IMR-90 (cell line): Measurements from ENCODE around the gene SPRED2. TPM values are rescaled to one million over a fixed set of nuclear protein-coding genes. Genes with fewer than 3 reads are reported as not detected.

Experiments used
- ATAC-seq: fragments of 200-7000 bp; cut with Tn5 transposase; 2 replicates; pipeline ENCODE4 v1.9.1; 2020; ENCODE audit warnings: low read depth, mild to moderate bottlenecking, moderate library complexity
- BruUV-seq: library from RNA; stranded (reverse); fragments of 400-500 nt; replicated peaks from 2 replicates; lab custom pipeline; 2021; lab: Mats Ljungman, UMichigan
- CTCF ChIA-PET: fragments of 300-600 bp; formaldehyde crosslinking; extraction: SDS; loops from one replicate; lab custom pipeline; 2021; ENCODE audit warnings: antibody characterized with exemption; lab: Yijun Ruan, JAX
- POLR2A ChIA-PET: fragments of 300-600 bp; sonication (Branson Sonifier 250); formaldehyde crosslinking; loops from one replicate; lab custom pipeline; 2022; ENCODE audit warnings: antibody characterized with exemption; ENCODE audit not compliant: unreplicated experiment; lab: Charles Lee
- DNase-seq: peaks from one replicate; pipeline ENCODE4 v3.0.0; 2013
- H2AFZ ChIP-seq: replicated peaks from 2 replicates; pipeline ENCODE3; 2013; ENCODE audit warnings: low read length, mild to moderate bottlenecking; ENCODE audit not compliant: poor library complexity
- H2AK5ac ChIP-seq: 2 replicates; pipeline ENCODE4 v1.6.1; 2013; ENCODE audit warnings: low read depth, low read length, inconsistent platforms
- H2AK9ac ChIP-seq: replicated peaks from 2 replicates; pipeline ENCODE3; 2013; ENCODE audit warnings: mild to moderate bottlenecking, low read depth, low read length, moderate library complexity; ENCODE audit not compliant: poor library complexity
- H2BK120ac ChIP-seq: 2 replicates; pipeline ENCODE4 v1.6.1; 2013; ENCODE audit warnings: low read depth, low read length, inconsistent platforms
- H2BK15ac ChIP-seq: 3 replicates; pipeline ENCODE4 v1.6.1; 2013; ENCODE audit warnings: low read depth, low read length, inconsistent platforms
- H2BK20ac ChIP-seq: 2 replicates; pipeline ENCODE4 v1.6.1; 2013; ENCODE audit warnings: low read depth, mild to moderate bottlenecking, inconsistent platforms, low read length, moderate library complexity
- H2BK5ac ChIP-seq: 2 replicates; pipeline ENCODE4 v1.6.1; 2013; ENCODE audit warnings: mild to moderate bottlenecking, low read depth, low read length, inconsistent platforms; ENCODE audit not compliant: poor library complexity, severe bottlenecking
- H3K14ac ChIP-seq: replicated peaks from 2 replicates; pipeline ENCODE4 v1.6.1; 2013; ENCODE audit warnings: low read depth, low read length, inconsistent platforms
- H3K18ac ChIP-seq: 2 replicates; pipeline ENCODE4 v1.6.1; 2013; ENCODE audit warnings: low read depth, low read length, control low read depth
- H3K23ac ChIP-seq: 2 replicates; pipeline ENCODE4 v1.6.1; 2013; ENCODE audit warnings: low read depth, low read length, inconsistent platforms
- H3K27ac ChIP-seq: 2 replicates; pipeline ENCODE4 v1.5.1; 2013; ENCODE audit warnings: mild to moderate bottlenecking, control low read depth, low read length; ENCODE audit not compliant: insufficient read depth
- H3K27me3 ChIP-seq: 2 replicates; pipeline ENCODE4 v1.6.1; 2013; ENCODE audit warnings: low read length; ENCODE audit not compliant: control insufficient read depth, insufficient read depth
- H3K36me3 ChIP-seq: 2 replicates; pipeline ENCODE4 v1.6.1; 2013; ENCODE audit warnings: low read length, mixed read lengths; ENCODE audit not compliant: control insufficient read depth, insufficient read depth
- H3K4ac ChIP-seq: 2 replicates; pipeline ENCODE4 v1.6.1; 2013; ENCODE audit warnings: low read depth, low read length, inconsistent platforms
- H3K4me1 ChIP-seq: 2 replicates; pipeline ENCODE4 v1.6.1; 2013; ENCODE audit warnings: low read length, mixed read lengths; ENCODE audit not compliant: control insufficient read depth, insufficient read depth
- H3K4me2 ChIP-seq: 2 replicates; pipeline ENCODE4 v1.6.1; 2013; ENCODE audit warnings: low read depth, mild to moderate bottlenecking, control low read depth, low read length, moderate library complexity
- H3K4me3 ChIP-seq: 2 replicates; pipeline ENCODE4 v1.5.1; 2013; ENCODE audit warnings: low read depth, mild to moderate bottlenecking, control low read depth, low read length, moderate library complexity; ENCODE audit not compliant: insufficient read depth
- H3K56ac ChIP-seq: 2 replicates; pipeline ENCODE4 v1.6.1; 2013; ENCODE audit warnings: low read length, inconsistent platforms; ENCODE audit not compliant: insufficient read depth; ENCODE audit errors: extremely low read depth
- H3K79me1 ChIP-seq, 2 experiments: 2 replicates each; pipeline ENCODE4 v1.6.1; 2013; ENCODE audit warnings: low read length in 2 of 2, inconsistent platforms in 1 of 2, low read depth in 1 of 2
- H3K9ac ChIP-seq: 2 replicates; pipeline ENCODE4 v1.6.1; 2013; ENCODE audit warnings: low read depth, low read length, control low read depth
- H3K9me1 ChIP-seq: 2 replicates; pipeline ENCODE4 v1.6.1; 2013; ENCODE audit warnings: low read length, inconsistent platforms; ENCODE audit not compliant: insufficient read depth
- H3K9me3 ChIP-seq: 2 replicates; pipeline ENCODE4 v1.6.1; 2013; ENCODE audit warnings: low read length; ENCODE audit not compliant: control insufficient read depth, insufficient read depth
- H4K20me1 ChIP-seq: 2 replicates; pipeline ENCODE4 v1.6.1; 2013; ENCODE audit warnings: low read length, inconsistent platforms; ENCODE audit not compliant: insufficient read depth
- H4K5ac ChIP-seq: 2 replicates; pipeline ENCODE4 v1.6.1; 2013; ENCODE audit warnings: mild to moderate bottlenecking, low read depth, low read length, control low read depth
- H4K8ac ChIP-seq, 2 experiments: 2 replicates each; pipeline ENCODE4 v1.6.1; 2013; ENCODE audit warnings: low read depth in 2 of 2, low read length in 2 of 2, control low read depth in 1 of 2, inconsistent platforms in 1 of 2
- H4K91ac ChIP-seq: 2 replicates; pipeline ENCODE4 v1.6.1; 2013; ENCODE audit warnings: low read depth, low read length, inconsistent platforms; ENCODE audit not compliant: insufficient read depth
- BHLHE40 ChIP-seq: fragments of 150-350 bp; IDR thresholded peaks from 2 replicates; pipeline ENCODE4 v1.6.1; 2016; ENCODE audit warnings: mild to moderate bottlenecking, low read depth, low read length
- CEBPB ChIP-seq: IDR thresholded peaks from 2 replicates; pipeline ENCODE4 v1.6.1; 2012; ENCODE audit warnings: low read depth, low read length, improper control_type of control experiment
- CHD1 ChIP-seq: IDR thresholded peaks from 2 replicates; pipeline ENCODE4 v1.6.1; 2012; ENCODE audit warnings: low read depth, low read length, improper control_type of control experiment
- CTCF ChIP-seq: conservative IDR thresholded peaks from 2 replicates; pipeline ENCODE4 v1.5.1; 2012; ENCODE audit warnings: mild to moderate bottlenecking, low read depth, low read length, improper control_type of control experiment
- FOS ChIP-seq: fragments of 150-350 bp; IDR thresholded peaks from 2 replicates; pipeline ENCODE4 v1.6.1; 2016; ENCODE audit warnings: low read depth, low read length
- MAZ ChIP-seq: IDR thresholded peaks from 2 replicates; pipeline ENCODE4 v1.6.1; 2012; ENCODE audit warnings: low read depth, mild to moderate bottlenecking, low read length, improper control_type of control experiment, moderate library complexity, borderline replicate concordance
- MXI1 ChIP-seq: IDR thresholded peaks from 2 replicates; pipeline ENCODE4 v1.6.1; 2012; ENCODE audit warnings: low read depth, mild to moderate bottlenecking, low read length, moderate library complexity, borderline replicate concordance
- NFE2L2 ChIP-seq: fragments of 150-350 bp; IDR thresholded peaks from 2 replicates; pipeline ENCODE4 v1.6.1; 2016; ENCODE audit warnings: low read depth, mild to moderate bottlenecking, low read length
- POLR2A ChIP-seq: IDR thresholded peaks from 2 replicates; pipeline ENCODE4 v1.6.1; 2012; ENCODE audit warnings: mild to moderate bottlenecking, low read depth, low read length
- RAD21 ChIP-seq: IDR thresholded peaks from 2 replicates; pipeline ENCODE4 v1.6.1; 2012; ENCODE audit warnings: low read length, improper control_type of control experiment
- RCOR1 ChIP-seq: IDR thresholded peaks from 2 replicates; pipeline ENCODE4 v1.6.1; 2012; ENCODE audit warnings: mild to moderate bottlenecking, low read length, improper control_type of control experiment; ENCODE audit not compliant: insufficient replicate concordance
- RFX5 ChIP-seq: IDR thresholded peaks from 2 replicates; pipeline ENCODE4 v1.8.0; 2012; ENCODE audit warnings: low read depth, mild to moderate bottlenecking, low read length, moderate library complexity
- SMC3 ChIP-seq: fragments of 150-350 bp; IDR thresholded peaks from 2 replicates; pipeline ENCODE4 v1.6.1; 2016; ENCODE audit warnings: low read depth, mild to moderate bottlenecking, antibody characterized with exemption, low read length, moderate library complexity
- USF2 ChIP-seq: fragments of 150-350 bp; IDR thresholded peaks from 2 replicates; pipeline ENCODE4 v1.6.1; 2017; ENCODE audit warnings: mild to moderate bottlenecking, antibody characterized with exemption, low read length, low read depth
- WGBS, 2 experiments: methylation state at CpG; one replicate each; pipeline versions ENCODE4 v1.1.5 to v1.1.7; 2013; ENCODE audit warnings: missing lambda C conversion rate in 2 of 2; ENCODE audit not compliant: insufficient read length in 1 of 2; ENCODE audit errors: extremely low coverage in 2 of 2; 5-methylcytosine and 5-hydroxymethylcytosine counted together
- dilution Hi-C: fragments of 300-500 bp; cut with HindIII; formaldehyde crosslinking; loops from one replicate; pipeline ENCODE4 v1.14.3; 2018; ENCODE audit warnings: low sequenced_read_pairs; ENCODE audit not compliant: unreplicated experiment
- in situ Hi-C: fragments of 300-500 bp; cut with MboI; formaldehyde crosslinking; loops from 3 replicates; pipeline ENCODE4 v1.14.3; 2019; ENCODE audit warnings: low sequenced_read_pairs, inconsistent platforms, mixed read lengths
- intact Hi-C: fragments of 100-400 bp; cut with micrococcal nuclease; formaldehyde crosslinking; loops from 2 replicates; pipeline ENCODE4 v1.10.0; 2022
- polyA plus RNA-seq, 3 experiments: library from polyadenylated mRNA; depleted of rRNA; stranded (reverse); fragments of >200 nt; gene quantifications; 2 replicates each; pipeline ENCODE4 v1.2.3, GENCODE V29; 2012; ENCODE audit warnings: low replicate concordance in 1 of 3
- total RNA-seq: library from RNA; depleted of rRNA; stranded (reverse); fragments of >200 nt; gene quantifications from 2 replicates; pipeline ENCODE4 v1.2.3, GENCODE V29; 2012

The SPRED2 gene
- total and polyA plus RNA-seq, 2 of the 4 experiments (the other 2 are of a cell fraction) = 4.8 to 18.7 TPM

- H3K4me3 ChIP-seq = no peak overlapping the region
- peak overlapping the region; percentile 50 for H2BK5ac ChIP-seq
- TF ChIP-seq RCOR1 (peak; percentile 77), USF2 (0 out of 2 replicates have a peak, but pooled peaks have one; percentile 9), RFX5 (no peak), CHD1 (no peak), CTCF (no peak), BHLHE40 (peak; percentile 94), NFE2L2 (no peak), POLR2A (no peak; the same call in 1 of the 2 replicates), RAD21 (peak; percentile 32; the same call in 1 of the 2 replicates), MXI1 (peak; percentile 62; the same call in 1 of the 2 replicates), SMC3 (peak; percentile 20; the same call in 1 of the 2 replicates), MAZ (no peak), CEBPB (peak; percentile 13; the same call in 1 of the 2 replicates), FOS (peak; percentile 74)
These were observed 49.5 kb downstream of the SPRED2 start for GRCh38 chr2:65382776-65383357.

More at GRCh38 chr2:65382776-65383357, 49.5 kb downstream of the SPRED2 start:
- Histone ChIP-seq H3K9ac (no peak overlapping the region), H3K23ac (peak overlapping the region; percentile 62), H3K4me2 (peak overlapping the region; percentile 65), H3K27ac (peak overlapping the region; percentile 10; the same call in 1 of the 2 replicates), H4K5ac (no peak overlapping the region), H3K14ac (peak overlapping the region; percentile 65; the same call in 1 of the 2 replicates), H4K8ac (peak overlapping the region in 1 of 2 experiments; percentile 75; a peak in 2 of 4 replicates), H2AK9ac (peak overlapping the region; percentile 78), H3K18ac (no peak overlapping the region), H2AFZ (peak overlapping the region; percentile 73), H3K36me3 (no peaks in the 10 kb centered on the region), H2BK15ac (no peak overlapping the region; the same call in 2 of the 3 replicates), H2BK120ac (peak overlapping the region; percentile 38), H3K27me3 (no peaks in the 10 kb centered on the region), H3K4me1 (peaks cover 28% of the 10 kb centered on the region), H2BK20ac (peak overlapping the region; percentile 36; the same call in 1 of the 2 replicates), H3K4ac (peak overlapping the region; percentile 81), H4K91ac (0 out of 2 replicates have a peak overlapping the region, but pooled peaks have one; percentile 15), H3K9me3 (no peaks in the 10 kb centered on the region), H3K79me1 (peaks cover 53 to 85% of the 10 kb centered on the region in 2 experiments), H2AK5ac (peak overlapping the region; percentile 60), H4K20me1 (peaks cover 61% of the 10 kb centered on the region), H3K56ac (no peak overlapping the region), H3K9me1 (peaks cover 42% of the 10 kb centered on the region)
- dilution Hi-C loops = no loop called here
- ChIA-PET POLR2A (interaction anchor here (0.6 kb wide), 1 partner anchor 37 kb away, joined by 3 read pairs; no protein-coding TSS in a partner anchor), CTCF (interaction anchor here (0.6 to 0.7 kb wide), 2 partner anchors 26 to 107 kb away, joined by 3 to 5 read pairs; no protein-coding TSS in a partner anchor)
- intact Hi-C loops = no loop called here
- ATAC-seq (peak; percentile 71), DNase-seq (peak; percentile 98)
- in situ Hi-C loops = no loop called here
- BruUV-seq = no TSS peak
- 14% methylated on average over 7 of the region's 20 CpGs; no CpG with 5 or more reads in 1 of the 2 experiments for WGBS, 2 experiments
